Nephron (organoid): ENCODE data around the gene CCNL1.
A peak's percentile ranks its signal among the peaks of the same experiment; 100 is the strongest.

Experiments
- H3K27ac Mint-ChIP-seq, 3 experiments: 2 replicates each; pipeline ENCODE4 v1.8.0; 2020; ENCODE audit warnings: mixed read lengths in 3 of 3, mild to moderate bottlenecking in 2 of 3, moderate library complexity in 1 of 3
- H3K27me3 Mint-ChIP-seq: 2 replicates; pipeline ENCODE4 v1.8.0; 2021; ENCODE audit warnings: low read depth, mild to moderate bottlenecking, moderate library complexity, mixed read lengths
- H3K36me3 Mint-ChIP-seq: 2 replicates; pipeline ENCODE4 v1.8.0; 2020; ENCODE audit warnings: low read depth, mixed read lengths
- H3K4me1 Mint-ChIP-seq: 2 replicates; pipeline ENCODE4 v1.8.0; 2020; ENCODE audit warnings: mixed read lengths
- H3K4me3 Mint-ChIP-seq, 3 experiments: 2 replicates each; pipeline ENCODE4 v1.8.0; 2020; ENCODE audit warnings: mild to moderate bottlenecking in 3 of 3, mixed read lengths in 3 of 3, moderate library complexity in 2 of 3
- H3K9me3 Mint-ChIP-seq: 2 replicates; pipeline ENCODE4 v1.8.0; 2020; ENCODE audit warnings: mixed read lengths
- TF ChIP-seq, protein P1 (sequence below), 3 experiments: fragments of 200-600 bp; sonication (generic); IDR thresholded peaks; one replicate each; pipeline ENCODE4 v1.5.0; 2021; ENCODE audit warnings: antibody characterized with exemption in 3 of 3; ENCODE audit not compliant: unreplicated experiment in 3 of 3

Gene CCNL1

DNA sequence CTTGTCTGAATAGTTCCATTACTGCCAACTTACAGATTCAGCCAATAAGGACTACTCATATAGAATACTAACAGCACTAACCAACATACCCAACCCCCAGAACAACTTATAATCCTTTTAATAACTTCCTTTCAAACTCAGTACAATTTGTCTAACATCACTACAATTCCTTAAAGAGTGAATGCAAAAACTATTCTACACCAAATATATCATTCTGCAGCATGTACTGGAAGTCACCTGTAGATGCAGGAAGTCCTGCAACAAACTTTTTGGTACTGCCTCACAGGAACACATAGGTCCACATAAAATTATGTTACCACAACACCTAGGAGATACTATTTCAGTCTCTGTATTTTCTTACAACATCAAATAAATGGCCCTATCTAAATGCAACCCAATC is 2.1 kb downstream of the CCNL1 start:
- Mint-ChIP-seq H3K4me3 (peak overlapping the region; percentile 97 to 100 (median 99)), H3K4me1 (peaks cover 65% of the 10 kb centered on the region), H3K27me3 (no peaks in the 10 kb centered on the region), H3K27ac (peak overlapping the region; percentile 99 to 100 (median 100)), H3K9me3 (no peaks in the 10 kb centered on the region), H3K36me3 (peaks cover 57% of the 10 kb centered on the region)
- TF ChIP-seq, protein P1, sequence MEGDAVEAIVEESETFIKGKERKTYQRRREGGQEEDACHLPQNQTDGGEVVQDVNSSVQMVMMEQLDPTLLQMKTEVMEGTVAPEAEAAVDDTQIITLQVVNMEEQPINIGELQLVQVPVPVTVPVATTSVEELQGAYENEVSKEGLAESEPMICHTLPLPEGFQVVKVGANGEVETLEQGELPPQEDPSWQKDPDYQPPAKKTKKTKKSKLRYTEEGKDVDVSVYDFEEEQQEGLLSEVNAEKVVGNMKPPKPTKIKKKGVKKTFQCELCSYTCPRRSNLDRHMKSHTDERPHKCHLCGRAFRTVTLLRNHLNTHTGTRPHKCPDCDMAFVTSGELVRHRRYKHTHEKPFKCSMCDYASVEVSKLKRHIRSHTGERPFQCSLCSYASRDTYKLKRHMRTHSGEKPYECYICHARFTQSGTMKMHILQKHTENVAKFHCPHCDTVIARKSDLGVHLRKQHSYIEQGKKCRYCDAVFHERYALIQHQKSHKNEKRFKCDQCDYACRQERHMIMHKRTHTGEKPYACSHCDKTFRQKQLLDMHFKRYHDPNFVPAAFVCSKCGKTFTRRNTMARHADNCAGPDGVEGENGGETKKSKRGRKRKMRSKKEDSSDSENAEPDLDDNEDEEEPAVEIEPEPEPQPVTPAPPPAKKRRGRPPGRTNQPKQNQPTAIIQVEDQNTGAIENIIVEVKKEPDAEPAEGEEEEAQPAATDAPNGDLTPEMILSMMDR (IDR thresholded peaks at IDR 0.05; ENCODE audit: unreplicated experiment in 3 of 3) = no peak

GRCh38 chr3:157156837-157157635 is 2.9 kb downstream of the CCNL1 start:
- H3K4me1 Mint-ChIP-seq = peaks cover 65% of the 10 kb centered on the region
- H3K4me3 Mint-ChIP-seq = peak overlapping the region; percentile 97 to 100 (median 99)
- TF ChIP-seq, protein P1 (IDR thresholded peaks at IDR 0.05; ENCODE audit: unreplicated experiment in 3 of 3) = no peak
- peaks cover 59% of the 10 kb centered on the region for H3K36me3 Mint-ChIP-seq
- H3K27me3 Mint-ChIP-seq = no peaks in the 10 kb centered on the region
- H3K9me3 Mint-ChIP-seq = no peaks in the 10 kb centered on the region
- peak overlapping the region; percentile 30 to 100 (median 99) for H3K27ac Mint-ChIP-seq

DNA sequence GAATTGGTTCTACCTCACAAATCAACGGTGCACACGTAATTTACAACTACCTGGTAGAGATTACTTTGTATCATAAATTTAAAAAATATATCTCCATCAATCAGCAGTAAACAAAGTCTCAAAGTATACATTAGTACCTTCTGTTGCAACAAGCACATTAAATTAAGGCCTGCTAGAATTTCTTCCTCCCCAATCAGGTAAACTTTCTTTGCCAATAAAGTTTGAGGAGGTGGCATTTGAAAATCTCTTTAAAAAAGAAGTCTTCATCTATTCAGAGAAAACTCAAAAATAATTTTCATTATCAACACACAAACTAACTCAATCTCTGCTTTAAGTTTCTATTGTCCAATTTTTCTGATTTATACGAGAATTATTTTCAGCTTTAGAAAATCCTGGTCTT is 4.4 kb downstream of the CCNL1 start:
- H3K9me3 Mint-ChIP-seq = no peaks in the 10 kb centered on the region
- TF ChIP-seq, protein P1 (IDR thresholded peaks at IDR 0.05; ENCODE audit: unreplicated experiment in 3 of 3) = no peak
- H3K36me3 Mint-ChIP-seq = peaks cover 72% of the 10 kb centered on the region
- H3K4me3 Mint-ChIP-seq = peak overlapping the region; percentile 46 to 61 (median 49)
- H3K27me3 Mint-ChIP-seq = no peaks in the 10 kb centered on the region
- H3K4me1 Mint-ChIP-seq = peaks cover 56% of the 10 kb centered on the region
- H3K27ac Mint-ChIP-seq = no peak overlapping the region

- H3K27ac Mint-ChIP-seq = peak overlapping the region; percentile 13 to 36 (median 27)
These were observed 5.2 kb downstream of the CCNL1 start for GRCh38 chr3:157154563-157155330.

GRCh38 chr3:157152930-157153329 is 7.0 kb downstream of the CCNL1 start:
- Mint-ChIP-seq H3K4me3 (no peak overlapping the region), H3K27ac (no peak overlapping the region), H3K27me3 (no peaks in the 10 kb centered on the region), H3K9me3 (no peaks in the 10 kb centered on the region), H3K4me1 (peaks cover 39% of the 10 kb centered on the region), H3K36me3 (peaks cover 86% of the 10 kb centered on the region)
- TF ChIP-seq, protein P1 (IDR thresholded peaks at IDR 0.05; ENCODE audit: unreplicated experiment in 3 of 3) = no peak

More at GRCh38 chr3:157154563-157155330, 5.2 kb downstream of the CCNL1 start:
- TF ChIP-seq, protein P1 (IDR thresholded peaks at IDR 0.05; ENCODE audit: unreplicated experiment in 3 of 3) = no peak
- Mint-ChIP-seq H3K9me3 (no peaks in the 10 kb centered on the region), H3K4me1 (peaks cover 53% of the 10 kb centered on the region), H3K36me3 (peaks cover 78% of the 10 kb centered on the region), H3K27me3 (no peaks in the 10 kb centered on the region), H3K4me3 (peak overlapping the region; percentile 59 to 82 (median 77))
